Esophagus squamous epithelium (tissue), 5 donors: ENCODE measurements around the gene PTPRD. TPM values are rescaled to one million over a fixed set of nuclear protein-coding genes. Genes with fewer than 3 reads are reported as not detected.
A peak's percentile ranks its signal among the peaks of the same experiment; 100 is the strongest.

Experiments
- DNase-seq: peaks from one replicate; lab custom pipeline; 2025; lab: John Stamatoyannopoulos, UW
- H3K27ac ChIP-seq, 4 donors: fragments of 200-600 bp; sonication (generic); one replicate each; pipeline ENCODE4 v1.5.1; 2016 to 2019; ENCODE audit warnings: mild to moderate bottlenecking in 1 of 4
- H3K27me3 ChIP-seq, 4 donors: fragments of 200-600 bp; sonication (generic); 1 replicate in 3 of 4; 2 replicates in 1 of 4; pipeline versions ENCODE4 v1.5.1 to v1.6.0; 2017 to 2021; ENCODE audit warnings: antibody characterized with exemption in 1 of 4
- H3K36me3 ChIP-seq, 3 donors: fragments of 200-600 bp; sonication (generic); one replicate each; pipeline ENCODE4 v1.5.1; 2016 to 2019
- H3K4me1 ChIP-seq, 3 donors: fragments of 200-600 bp; sonication (generic); one replicate each; pipeline ENCODE4 v1.5.1; 2017 to 2019
- H3K4me3 ChIP-seq, 4 donors: fragments of 200-600 bp; sonication (generic); 1 replicate in 3 of 4; 2 replicates in 1 of 4; pipeline ENCODE4 v1.5.1; 2016 to 2019; ENCODE audit warnings: mild to moderate bottlenecking in 2 of 4, moderate library complexity in 1 of 4
- H3K9me3 ChIP-seq, 3 donors: fragments of 200-600 bp; sonication (generic); one replicate each; pipeline ENCODE4 v1.5.1; 2016 to 2019
- CTCF ChIP-seq, 6 experiments: fragments of 450-650 bp in 4 of 6; fragments of 200-600 bp in 2 of 6; sonication (generic) in 2 of 6; IDR thresholded peaks; one replicate each; pipeline ENCODE4 v1.5.1; 2016 to 2019; ENCODE audit warnings: antibody characterized with exemption in 6 of 6, mild to moderate bottlenecking in 4 of 6, moderate library complexity in 4 of 6
- POLR2A ChIP-seq, 4 donors: fragments of 450-650 bp; IDR thresholded peaks; one replicate each; pipeline ENCODE4 v1.6.1; 2017; ENCODE audit warnings: antibody characterized with exemption in 4 of 4, mild to moderate bottlenecking in 4 of 4, moderate library complexity in 3 of 4
- WGBS, 2 donors: methylation state at CpG; one replicate each; pipeline ENCODE4 v1.1.5; 2018; 5-methylcytosine and 5-hydroxymethylcytosine counted together
- intact Hi-C: fragments of 100-400 bp; cut with DNase I; formaldehyde crosslinking; loops from one replicate; pipeline ENCODE4 v1.15.0; 2022
- total RNA-seq, 4 donors: library from RNA; depleted of rRNA; stranded (reverse); fragments of >200 nt; gene quantifications; one replicate each; pipeline ENCODE4 v1.1.0, GENCODE V29; 2016
- donor health status: DM: yes; HTN: yes; CAD: no.

Gene PTPRD
- total RNA-seq, 4 donors from 2014 or later: 0.23 to 16.3 (median 6.6) TPM

- Histone ChIP-seq H3K27me3 (peaks cover 0 to 76% (median 4%) of the 10 kb centered on the region in 4 donors), H3K27ac (no peak overlapping the region), H3K9me3 (no peaks in the 10 kb centered on the region), H3K4me1 (peaks cover 0 to 35% (median 15%) of the 10 kb centered on the region in 3 donors), H3K36me3 (no peaks in the 10 kb centered on the region), H3K4me3 (no peak overlapping the region)
- WGBS, 2 donors: 46 to 70% methylated on average over 1 of the region's 1 CpG
- intact Hi-C loops: no loop called here
- no peak for DNase-seq
- TF ChIP-seq POLR2A (IDR thresholded peaks at IDR 0.05) (no peak), CTCF (IDR thresholded peaks at IDR 0.05) (peak in 2 of 6 experiments; percentile 5 to 27)
These were observed 1757.8 kb downstream of the PTPRD start for GRCh38 chr9:8855046-8855445.

GRCh38 chr9:8852301-8852864 lies 1760.4 kb downstream of the PTPRD start:
- Histone ChIP-seq H3K27me3 (peaks cover 0 to 50% (median 4%) of the 10 kb centered on the region in 4 donors), H3K36me3 (no peaks in the 10 kb centered on the region), H3K4me3 (no peak overlapping the region), H3K9me3 (no peaks in the 10 kb centered on the region), H3K4me1 (peaks cover 0 to 14% (median 8%) of the 10 kb centered on the region in 3 donors), H3K27ac (no peak overlapping the region)
- TF ChIP-seq POLR2A (IDR thresholded peaks at IDR 0.05) (no peak), CTCF (IDR thresholded peaks at IDR 0.05) (no peak)
- intact Hi-C loops: no loop called here
- WGBS, 2 donors: 78 to 94% methylated on average over 4 of the region's 4 CpGs
- no peak for DNase-seq

GRCh38 chr9:8850914-8851313 lies 1761.9 kb downstream of the PTPRD start:
- no peak for DNase-seq
- H3K9me3 ChIP-seq: no peaks in the 10 kb centered on the region
- H3K4me3 ChIP-seq: no peak overlapping the region
- no peaks in the 10 kb centered on the region for H3K36me3 ChIP-seq
- peaks cover 0 to 35% (median 2%) of the 10 kb centered on the region in 4 donors for H3K27me3 ChIP-seq
- no peak for TF ChIP-seq CTCF (IDR thresholded peaks at IDR 0.05)
- no peak for TF ChIP-seq POLR2A (IDR thresholded peaks at IDR 0.05)
- no peaks in the 10 kb centered on the region for H3K4me1 ChIP-seq
- no peak overlapping the region for H3K27ac ChIP-seq
- intact Hi-C loops: no loop called here

- Histone ChIP-seq H3K27ac (no peak overlapping the region), H3K4me3 (no peak overlapping the region), H3K27me3 (no peaks in the 10 kb centered on the region), H3K9me3 (no peaks in the 10 kb centered on the region), H3K36me3 (no peaks in the 10 kb centered on the region), H3K4me1 (no peaks in the 10 kb centered on the region)
- intact Hi-C loops: no loop called here
- WGBS, 2 donors: 78 to 81% methylated on average over 3 of the region's 3 CpGs
- TF ChIP-seq CTCF (IDR thresholded peaks at IDR 0.05) (no peak), POLR2A (IDR thresholded peaks at IDR 0.05) (no peak)
- no peak for DNase-seq
These were observed 1767.0 kb downstream of the PTPRD start for GRCh38 chr9:8845808-8846207.

- no peaks in the 10 kb centered on the region for H3K27me3 ChIP-seq
- no peak overlapping the region for H3K4me3 ChIP-seq
- H3K4me1 ChIP-seq: no peaks in the 10 kb centered on the region
- WGBS, 2 donors: 15 to 48% methylated on average over 2 of the region's 2 CpGs
- no peak for TF ChIP-seq CTCF (IDR thresholded peaks at IDR 0.05)
- TF ChIP-seq POLR2A (IDR thresholded peaks at IDR 0.05): no peak
- H3K36me3 ChIP-seq: no peaks in the 10 kb centered on the region
- no peaks in the 10 kb centered on the region for H3K9me3 ChIP-seq
- intact Hi-C loops: no loop called here
- no peak for DNase-seq
- no peak overlapping the region for H3K27ac ChIP-seq
These were observed 1767.4 kb downstream of the PTPRD start for GRCh38 chr9:8845376-8845775.
